HepG2 (cell line): ENCODE results near the gene MADCAM1. TPM values are rescaled to one million over a fixed set of nuclear protein-coding genes. Genes with fewer than 3 reads are reported as not detected.

Experiments
- AGO2 ChIP-seq: fragments of 200-400 bp; formaldehyde crosslinking; optimal IDR thresholded peaks from 2 replicates; pipeline ENCODE3; 2017; ENCODE audit warnings: mild to moderate bottlenecking, low read depth, low read length, moderate library complexity
- CHD4 ChIP-seq: fragments of 200-600 bp; sonication (generic); IDR thresholded peaks from 2 replicates; pipeline ENCODE4 v1.7.0; 2017; ENCODE audit warnings: mild to moderate bottlenecking, low read length, borderline replicate concordance
- CREB1 ChIP-seq, 2 experiments: fragments of 450-650 bp in 1 of 2; IDR thresholded peaks; 2 replicates each; pipeline ENCODE4 v1.6.1; 2016 to 2017; ENCODE audit warnings: control low read depth in 1 of 2, mild to moderate bottlenecking in 1 of 2, missing compliant biosample characterization in 1 of 2, missing genetic modification characterization in 1 of 2
- ELF1 ChIP-seq: sonication (generic); formaldehyde crosslinking; IDR thresholded peaks from 2 replicates; pipeline ENCODE4 v1.4.0; 2020; ENCODE audit warnings: missing genetic modification reagents
- FOSL1 ChIP-seq: sonication (generic); formaldehyde crosslinking; IDR thresholded peaks from 2 replicates; pipeline ENCODE4 v1.9.0; 2021; ENCODE audit warnings: missing genetic modification reagents, borderline replicate concordance
- NR2C2 ChIP-seq: sonication (generic); formaldehyde crosslinking; IDR thresholded peaks from 2 replicates; pipeline ENCODE4 v1.4.0; 2020; ENCODE audit warnings: missing genetic modification reagents, mild to moderate bottlenecking, moderate library complexity, borderline replicate concordance
- NR2F1 ChIP-seq, 2 experiments: fragments of 450-650 bp in 1 of 2; formaldehyde crosslinking in 1 of 2; IDR thresholded peaks; 2 replicates each; pipeline versions ENCODE4 v1.5.0 to v1.6.1; 2016 to 2020; ENCODE audit warnings: mild to moderate bottlenecking in 1 of 2, missing compliant biosample characterization in 1 of 2, missing genetic modification reagents in 1 of 2, moderate library complexity in 1 of 2
- PITX1 ChIP-seq: sonication (generic); formaldehyde crosslinking; IDR thresholded peaks from 2 replicates; pipeline ENCODE4 v1.5.1; 2020; ENCODE audit warnings: mild to moderate bottlenecking, missing genetic modification reagents
- SRY ChIP-seq: sonication (generic); formaldehyde crosslinking; IDR thresholded peaks from 2 replicates; pipeline ENCODE4 v1.8.0; 2022; ENCODE audit warnings: mild to moderate bottlenecking, missing genetic modification reagents
- TAF1 ChIP-seq: sonication (generic); formaldehyde crosslinking; IDR thresholded peaks from 2 replicates; pipeline ENCODE4 v1.4.0; 2020; ENCODE audit warnings: missing genetic modification reagents
- ZFX ChIP-seq: sonication (generic); formaldehyde crosslinking; IDR thresholded peaks from 2 replicates; pipeline ENCODE4 v1.4.0; 2020; ENCODE audit warnings: mild to moderate bottlenecking, low read depth, missing genetic modification reagents, moderate library complexity
- ZNF350 ChIP-seq: sonication (generic); formaldehyde crosslinking; IDR thresholded peaks from 2 replicates; pipeline ENCODE4 v1.4.0; 2020; ENCODE audit warnings: mild to moderate bottlenecking, low read depth, missing genetic modification reagents, borderline replicate concordance
- ZNF432 ChIP-seq: sonication (generic); formaldehyde crosslinking; IDR thresholded peaks from 2 replicates; pipeline ENCODE4 v1.5.0; 2020; ENCODE audit warnings: missing genetic modification reagents, mild to moderate bottlenecking, borderline replicate concordance
- ZNF510 ChIP-seq: sonication (generic); formaldehyde crosslinking; IDR thresholded peaks from 2 replicates; pipeline ENCODE4 v1.4.0; 2020; ENCODE audit warnings: low read depth, mild to moderate bottlenecking, missing genetic modification reagents
- ZNF577 ChIP-seq: sonication (generic); formaldehyde crosslinking; IDR thresholded peaks from 2 replicates; pipeline ENCODE4 v1.4.0; 2020; ENCODE audit warnings: mild to moderate bottlenecking, low read depth, missing genetic modification reagents, borderline replicate concordance
- polyA plus RNA-seq, 8 experiments: library from polyadenylated mRNA; depleted of rRNA in 3 of 8; stranded (reverse) in 7 of 8; unstranded in 1 of 8; fragments of >200 nt; fragmentation: Illumina TruSeq in 4 of 8; extraction: Trizol in 4 of 8; gene quantifications; 2 replicates each; pipeline versions ENCODE4 v1.2.1 to v1.2.3, GENCODE V29; 2011 to 2016; ENCODE audit warnings: low read depth in 4 of 8, missing spikeins in 1 of 8, mixed read lengths in 1 of 8; ENCODE audit not compliant: insufficient read depth in 1 of 8
- total RNA-seq, 5 experiments: library from RNA; depleted of rRNA; stranded (reverse); fragments of >200 nt; fragmentation: Illumina TruSeq; extraction: Trizol; gene quantifications; 2 replicates each; pipeline ENCODE4 v1.2.3, GENCODE V29; 2016; ENCODE audit warnings: low read depth in 1 of 5
- TF ChIP-seq, protein P1 (sequence below): sonication (generic); formaldehyde crosslinking; IDR thresholded peaks from 2 replicates; pipeline ENCODE4 v1.4.0; 2020; ENCODE audit warnings: mild to moderate bottlenecking, low read depth, missing genetic modification reagents
- TF ChIP-seq, protein P2 (sequence below): sonication (generic); formaldehyde crosslinking; IDR thresholded peaks from 2 replicates; pipeline ENCODE4 v1.9.0; 2022; ENCODE audit warnings: missing genetic modification reagents, mild to moderate bottlenecking, borderline replicate concordance
- TF ChIP-seq, protein P3 (sequence below): sonication (generic); formaldehyde crosslinking; IDR thresholded peaks from 2 replicates; pipeline ENCODE4 v1.5.1; 2020; ENCODE audit warnings: missing genetic modification reagents, mild to moderate bottlenecking, borderline replicate concordance
- TF ChIP-seq, protein P4 (sequence below): sonication (generic); formaldehyde crosslinking; IDR thresholded peaks from 2 replicates; pipeline ENCODE4 v1.8.0; 2022; ENCODE audit warnings: missing genetic modification reagents, mild to moderate bottlenecking, inconsistent platforms, borderline replicate concordance
- TF ChIP-seq, protein P5 (sequence below): sonication (generic); formaldehyde crosslinking; IDR thresholded peaks from 2 replicates; pipeline ENCODE4 v1.5.1; 2020; ENCODE audit warnings: missing genetic modification reagents, mild to moderate bottlenecking, borderline replicate concordance

Gene MADCAM1
- total and polyA plus RNA-seq, 2 of the 13 experiments (the other 11 are each of a cell fraction or from before 2014, with no cell fraction given), result 0.29 to 0.33 TPM

DNA sequence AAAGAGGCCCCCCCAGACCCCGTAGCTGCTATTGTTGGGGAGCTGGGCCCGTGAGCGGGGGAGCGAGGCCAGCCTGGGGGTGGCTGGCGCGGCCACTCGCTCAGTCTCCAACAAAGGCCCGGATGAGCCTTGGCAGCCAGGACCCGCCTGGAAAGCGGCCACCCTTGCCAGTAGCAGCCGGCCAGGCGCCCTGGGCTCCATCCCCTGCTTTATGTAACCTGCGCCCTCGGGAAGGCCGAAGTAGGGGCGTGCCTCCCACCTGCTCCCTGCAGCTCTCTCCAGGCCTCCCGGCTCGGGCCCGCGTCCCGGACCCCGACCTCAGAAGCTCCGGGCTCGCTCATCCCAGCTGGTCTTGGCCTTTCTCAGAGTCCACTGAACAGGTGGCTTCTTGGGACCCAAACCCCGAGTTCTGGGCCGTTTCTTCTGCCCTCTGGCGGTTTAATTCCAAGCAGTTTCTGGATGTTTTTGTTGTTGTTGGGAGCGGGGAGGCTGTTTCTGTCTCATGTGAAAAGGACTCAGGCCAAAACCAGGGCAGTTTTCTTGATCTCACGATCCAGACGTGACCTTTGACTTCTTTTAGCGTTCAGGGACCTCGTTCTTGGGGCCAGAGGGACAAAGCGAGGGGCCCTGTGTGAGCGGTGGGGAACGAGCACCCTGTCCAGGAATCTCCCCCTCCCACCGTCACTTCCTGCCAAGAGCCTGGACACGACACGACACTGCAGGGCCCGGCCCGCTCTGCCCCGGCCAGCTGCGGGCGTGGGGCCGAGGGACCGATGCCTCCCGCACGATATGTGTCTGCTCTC lies 36.5 kb downstream of the MADCAM1 start (continued):
- 0 out of 2 replicates have a peak, but pooled peaks have one; percentile 4 for TF ChIP-seq PITX1 (CRISPR knock-in tag)
- TF ChIP-seq NR2C2 (CRISPR knock-in tag), result peak; percentile 74
- TF ChIP-seq, protein P1, sequence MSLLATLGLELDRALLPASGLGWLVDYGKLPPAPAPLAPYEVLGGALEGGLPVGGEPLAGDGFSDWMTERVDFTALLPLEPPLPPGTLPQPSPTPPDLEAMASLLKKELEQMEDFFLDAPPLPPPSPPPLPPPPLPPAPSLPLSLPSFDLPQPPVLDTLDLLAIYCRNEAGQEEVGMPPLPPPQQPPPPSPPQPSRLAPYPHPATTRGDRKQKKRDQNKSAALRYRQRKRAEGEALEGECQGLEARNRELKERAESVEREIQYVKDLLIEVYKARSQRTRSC (CRISPR knock-in tag), result 0 out of 2 replicates have a peak, but pooled peaks have one; percentile 50
- TF ChIP-seq ZNF432 (CRISPR knock-in tag), result no peak
- peak; percentile 19; the same call in 1 of the 2 replicates for TF ChIP-seq ZNF510 (CRISPR knock-in tag)
- TF ChIP-seq TAF1 (CRISPR knock-in tag), result peak; percentile 38; the same call in 1 of the 2 replicates
- no peak; the same call in 1 of the 2 replicates for TF ChIP-seq ZNF350 (CRISPR knock-in tag)
- TF ChIP-seq, protein P2, sequence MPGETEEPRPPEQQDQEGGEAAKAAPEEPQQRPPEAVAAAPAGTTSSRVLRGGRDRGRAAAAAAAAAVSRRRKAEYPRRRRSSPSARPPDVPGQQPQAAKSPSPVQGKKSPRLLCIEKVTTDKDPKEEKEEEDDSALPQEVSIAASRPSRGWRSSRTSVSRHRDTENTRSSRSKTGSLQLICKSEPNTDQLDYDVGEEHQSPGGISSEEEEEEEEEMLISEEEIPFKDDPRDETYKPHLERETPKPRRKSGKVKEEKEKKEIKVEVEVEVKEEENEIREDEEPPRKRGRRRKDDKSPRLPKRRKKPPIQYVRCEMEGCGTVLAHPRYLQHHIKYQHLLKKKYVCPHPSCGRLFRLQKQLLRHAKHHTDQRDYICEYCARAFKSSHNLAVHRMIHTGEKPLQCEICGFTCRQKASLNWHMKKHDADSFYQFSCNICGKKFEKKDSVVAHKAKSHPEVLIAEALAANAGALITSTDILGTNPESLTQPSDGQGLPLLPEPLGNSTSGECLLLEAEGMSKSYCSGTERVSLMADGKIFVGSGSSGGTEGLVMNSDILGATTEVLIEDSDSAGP (CRISPR knock-in tag), result peak; percentile 64; the same call in 1 of the 2 replicates
- no peak for TF ChIP-seq FOSL1 (CRISPR knock-in tag)
- TF ChIP-seq ZFX, result peak; percentile 84
- no peak for TF ChIP-seq ZNF577 (CRISPR knock-in tag)
- TF ChIP-seq, protein P3, sequence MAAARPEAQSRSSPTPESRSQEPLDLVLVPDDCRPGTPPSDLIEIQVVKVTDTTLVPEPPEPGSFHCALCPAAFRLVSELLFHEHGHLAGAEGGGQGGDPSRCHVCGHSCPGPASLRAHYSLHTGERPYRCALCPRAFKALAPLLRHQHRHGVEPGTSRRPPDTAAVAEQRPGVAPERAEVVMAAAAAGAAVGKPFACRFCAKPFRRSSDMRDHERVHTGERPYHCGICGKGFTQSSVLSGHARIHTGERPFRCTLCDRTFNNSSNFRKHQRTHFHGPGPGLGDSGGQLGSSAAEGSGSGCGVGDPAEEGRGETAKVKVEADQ (CRISPR knock-in tag), result 0 out of 2 replicates have a peak, but pooled peaks have one; percentile 40
- TF ChIP-seq, protein P4, sequence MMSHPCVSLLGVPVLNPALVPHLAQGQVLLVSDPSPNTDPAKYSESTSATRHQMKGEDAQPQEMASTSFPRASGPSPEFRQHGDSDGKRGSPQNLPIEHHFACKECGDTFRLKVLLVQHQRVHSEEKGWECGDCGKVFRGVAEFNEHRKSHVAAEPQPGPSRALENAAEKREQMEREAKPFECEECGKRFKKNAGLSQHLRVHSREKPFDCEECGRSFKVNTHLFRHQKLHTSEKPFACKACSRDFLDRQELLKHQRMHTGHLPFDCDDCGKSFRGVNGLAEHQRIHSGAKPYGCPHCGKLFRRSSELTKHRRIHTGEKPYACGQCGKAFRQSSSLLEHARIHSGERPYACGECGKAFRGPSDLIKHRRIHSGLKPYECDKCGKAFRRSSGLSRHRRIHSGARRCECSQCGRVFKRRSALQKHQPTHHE (CRISPR knock-in tag), result no peak
- TF ChIP-seq AGO2, result peak; percentile 4
- peak; percentile 54; the same call in 1 of the 2 replicates for TF ChIP-seq SRY
- TF ChIP-seq ELF1 (CRISPR knock-in tag), result peak; percentile 53; the same call in 1 of the 2 replicates
- no peak for TF ChIP-seq CREB1 (IDR thresholded peaks at IDR 0.05)
- TF ChIP-seq CREB1 (CRISPR knock-in tag; IDR thresholded peaks at IDR 0.05), result no peak
- TF ChIP-seq, protein P5, sequence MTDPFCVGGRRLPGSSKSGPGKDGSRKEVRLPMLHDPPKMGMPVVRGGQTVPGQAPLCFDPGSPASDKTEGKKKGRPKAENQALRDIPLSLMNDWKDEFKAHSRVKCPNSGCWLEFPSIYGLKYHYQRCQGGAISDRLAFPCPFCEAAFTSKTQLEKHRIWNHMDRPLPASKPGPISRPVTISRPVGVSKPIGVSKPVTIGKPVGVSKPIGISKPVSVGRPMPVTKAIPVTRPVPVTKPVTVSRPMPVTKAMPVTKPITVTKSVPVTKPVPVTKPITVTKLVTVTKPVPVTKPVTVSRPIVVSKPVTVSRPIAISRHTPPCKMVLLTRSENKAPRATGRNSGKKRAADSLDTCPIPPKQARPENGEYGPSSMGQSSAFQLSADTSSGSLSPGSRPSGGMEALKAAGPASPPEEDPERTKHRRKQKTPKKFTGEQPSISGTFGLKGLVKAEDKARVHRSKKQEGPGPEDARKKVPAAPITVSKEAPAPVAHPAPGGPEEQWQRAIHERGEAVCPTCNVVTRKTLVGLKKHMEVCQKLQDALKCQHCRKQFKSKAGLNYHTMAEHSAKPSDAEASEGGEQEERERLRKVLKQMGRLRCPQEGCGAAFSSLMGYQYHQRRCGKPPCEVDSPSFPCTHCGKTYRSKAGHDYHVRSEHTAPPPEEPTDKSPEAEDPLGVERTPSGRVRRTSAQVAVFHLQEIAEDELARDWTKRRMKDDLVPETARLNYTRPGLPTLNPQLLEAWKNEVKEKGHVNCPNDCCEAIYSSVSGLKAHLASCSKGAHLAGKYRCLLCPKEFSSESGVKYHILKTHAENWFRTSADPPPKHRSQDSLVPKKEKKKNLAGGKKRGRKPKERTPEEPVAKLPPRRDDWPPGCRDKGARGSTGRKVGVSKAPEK (CRISPR knock-in tag), result peak; percentile 40; the same call in 1 of the 2 replicates
- TF ChIP-seq CHD4, result no peak
- TF ChIP-seq NR2F1 (CRISPR knock-in tag; IDR thresholded peaks at IDR 0.05), result peak; percentile 19 to 48; a peak in 1 of 4 replicates
